NCI-H446 (cell line): Measurements from ENCODE around the gene DCD.
A peak's percentile ranks its signal among the peaks of the same experiment; 100 is the strongest.

Experiments
- DNase-seq, 2 experiments: peaks; one replicate each; lab custom pipeline; 2025; lab: John Stamatoyannopoulos, UW

DCD gene

DNA sequence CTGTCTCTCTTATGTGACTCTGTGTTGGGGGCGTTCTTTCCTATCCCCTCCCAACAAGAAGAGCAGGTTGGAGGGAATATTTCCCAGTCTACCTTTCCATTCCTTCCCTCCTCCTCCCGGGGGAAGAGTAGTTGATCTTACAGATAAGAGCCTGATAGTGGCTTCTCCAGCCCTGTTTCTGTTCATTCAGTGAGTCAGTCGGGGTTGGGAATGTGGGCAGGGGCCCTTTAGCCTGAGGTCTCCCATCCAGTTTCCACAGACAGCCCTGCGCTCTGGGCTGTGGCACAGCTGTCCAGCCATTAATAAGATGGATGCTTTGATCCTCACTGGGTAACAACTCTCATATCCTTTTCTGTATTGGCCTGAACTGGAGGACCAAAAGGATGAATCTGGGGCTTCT, 41.6 kb downstream of the DCD start:
- no peak for DNase-seq

DNA sequence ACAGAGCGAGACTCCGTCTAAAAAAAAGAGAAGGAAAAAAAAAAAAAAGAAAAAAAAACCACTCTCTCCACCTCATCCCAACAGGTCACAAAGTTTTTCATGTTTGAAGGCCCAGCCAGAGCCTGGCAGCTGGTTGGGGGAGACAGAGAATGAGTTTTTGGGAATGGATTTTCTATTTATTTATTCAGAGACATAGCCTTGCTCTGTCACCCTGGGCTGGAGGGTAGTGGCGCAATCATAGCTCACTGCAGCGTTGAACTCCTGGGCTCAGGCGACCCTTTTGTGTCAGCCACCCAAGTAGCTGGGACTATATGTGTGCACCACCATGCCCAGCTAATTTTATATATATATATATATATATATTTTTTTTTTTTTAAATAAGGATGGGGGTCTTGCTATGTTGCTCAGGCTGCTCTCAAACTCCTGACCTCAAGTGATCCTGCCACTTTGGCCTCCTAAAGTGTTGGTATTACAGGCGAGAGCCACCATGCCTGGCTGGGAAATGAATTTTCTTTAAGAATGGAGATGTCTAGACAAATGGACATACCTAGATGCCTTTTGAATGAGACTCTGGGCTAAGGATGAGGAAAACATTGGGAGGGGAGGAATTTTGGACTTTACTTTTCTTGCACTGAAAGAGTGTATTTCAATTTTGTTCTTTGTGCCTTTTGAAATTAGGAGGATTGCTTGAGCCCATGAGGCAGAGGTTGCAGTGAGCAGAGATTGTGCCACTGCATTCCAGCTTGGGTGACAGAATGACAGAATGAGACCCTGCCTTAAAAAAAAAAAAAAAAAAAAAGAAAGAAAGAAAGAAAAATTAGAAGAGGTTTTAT, 42.8 kb downstream of the DCD start:
- DNase-seq, result no peak

DNA sequence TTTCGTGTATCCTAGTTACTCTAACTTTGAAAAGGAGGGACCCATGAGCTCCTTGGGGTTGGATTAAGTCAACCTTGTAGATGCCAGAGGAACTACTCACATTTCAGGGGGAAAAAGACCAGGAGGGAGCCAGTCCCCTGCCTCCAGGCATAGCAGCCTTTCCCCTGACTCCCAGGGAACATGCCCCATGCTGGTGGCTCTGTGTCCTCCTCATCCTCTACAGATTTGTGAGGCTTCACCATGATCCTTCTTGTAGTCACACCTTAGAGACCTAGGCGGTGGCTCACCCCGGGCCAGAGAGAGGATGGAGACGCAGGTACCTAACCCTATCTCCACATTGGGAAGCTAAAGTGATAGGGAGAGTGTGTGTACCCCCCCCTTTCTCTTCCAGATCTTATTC, 43.7 kb downstream of the DCD start:
- DNase-seq, result no peak

DNA sequence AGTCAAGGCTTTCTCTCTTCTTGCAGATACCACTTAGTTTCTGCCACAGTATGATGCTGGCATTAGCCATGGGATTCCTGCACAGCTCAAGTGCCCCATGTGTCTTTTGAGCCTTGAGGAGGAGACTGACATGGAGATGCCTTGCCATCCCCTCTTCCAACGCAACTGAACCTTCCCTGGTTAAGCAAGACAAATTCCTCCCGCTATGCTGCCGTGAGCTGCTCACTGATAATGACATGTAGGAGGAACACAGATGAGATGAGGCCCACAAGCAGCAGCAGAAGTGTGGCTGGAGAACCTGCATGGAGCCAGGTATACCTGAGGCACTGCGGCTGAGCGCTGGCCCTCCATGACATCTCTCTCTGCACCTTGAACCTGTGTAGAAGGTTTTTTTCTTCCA, 44.3 kb downstream of the DCD start:
- no peak for DNase-seq

DNA sequence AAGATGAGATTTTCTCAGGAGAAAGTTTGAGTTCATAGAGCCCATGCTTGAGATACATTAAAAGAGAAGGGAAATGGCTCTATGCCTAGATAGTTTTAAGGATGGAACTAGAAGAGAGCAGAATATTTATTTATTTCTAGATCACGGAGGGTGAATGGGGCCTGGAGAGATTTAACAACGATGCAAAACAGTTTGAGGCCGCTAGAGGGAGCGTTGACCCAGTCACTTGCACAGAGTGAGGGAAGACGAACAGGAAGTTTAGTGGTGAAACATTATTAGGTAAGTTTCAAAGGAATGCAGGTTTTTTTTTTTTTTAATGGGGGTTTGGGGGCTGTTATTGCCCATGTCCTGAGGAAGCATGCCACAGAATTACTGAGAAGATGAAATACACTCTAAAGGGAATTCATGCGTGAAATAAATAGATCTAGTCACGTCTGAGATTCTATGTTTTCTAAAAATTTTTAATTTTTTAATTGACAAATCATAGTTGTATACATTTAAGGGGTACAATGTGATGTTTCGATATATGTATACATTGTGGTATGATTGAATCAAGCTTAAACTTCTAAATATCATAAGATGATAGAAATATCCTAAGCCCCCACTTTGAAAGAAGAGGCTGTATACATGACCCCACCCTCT, 44.9 kb downstream of the DCD start:
- peak; percentile 43 to 51 for DNase-seq

DNA sequence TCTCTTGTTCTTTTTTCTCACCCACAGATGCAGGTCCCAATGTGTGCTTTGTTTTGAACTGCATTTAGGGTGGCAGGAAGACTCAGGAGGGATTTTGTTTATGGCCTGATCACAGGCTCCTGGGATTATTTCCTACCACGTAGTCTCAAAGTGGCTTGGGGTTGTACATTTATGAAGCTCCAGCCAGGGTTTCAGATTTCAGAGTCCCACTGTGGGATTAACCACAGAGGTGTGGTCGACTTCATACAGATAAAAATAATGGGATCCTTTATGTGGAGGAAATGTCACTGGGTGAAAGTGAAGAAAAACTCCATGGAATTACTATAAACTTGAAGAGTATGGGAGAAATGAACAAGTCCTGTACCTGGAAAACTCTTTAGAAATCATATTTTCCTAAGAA, 45.5 kb downstream of the DCD start:
- no peak for DNase-seq

DNA sequence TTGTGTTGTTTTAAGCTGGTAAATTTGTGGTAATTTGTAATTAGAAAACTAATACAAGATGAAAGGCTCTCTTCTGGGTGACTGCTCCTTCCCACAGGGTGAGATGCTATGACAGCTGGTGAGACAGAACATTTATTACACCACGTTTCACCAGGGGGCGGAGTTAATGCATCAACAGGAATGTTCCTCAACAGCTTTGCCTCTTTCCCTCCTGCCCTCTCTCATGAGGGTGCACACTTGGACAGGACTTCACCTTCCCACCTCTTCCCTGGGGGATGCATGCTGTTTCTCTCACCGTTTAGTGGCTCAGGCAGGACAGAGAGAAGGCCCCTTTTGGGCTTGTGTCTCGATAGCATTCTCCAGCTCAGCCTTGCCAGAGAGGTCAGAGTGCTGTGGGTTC, 46.3 kb downstream of the DCD start:
- DNase-seq, result no peak

DNA sequence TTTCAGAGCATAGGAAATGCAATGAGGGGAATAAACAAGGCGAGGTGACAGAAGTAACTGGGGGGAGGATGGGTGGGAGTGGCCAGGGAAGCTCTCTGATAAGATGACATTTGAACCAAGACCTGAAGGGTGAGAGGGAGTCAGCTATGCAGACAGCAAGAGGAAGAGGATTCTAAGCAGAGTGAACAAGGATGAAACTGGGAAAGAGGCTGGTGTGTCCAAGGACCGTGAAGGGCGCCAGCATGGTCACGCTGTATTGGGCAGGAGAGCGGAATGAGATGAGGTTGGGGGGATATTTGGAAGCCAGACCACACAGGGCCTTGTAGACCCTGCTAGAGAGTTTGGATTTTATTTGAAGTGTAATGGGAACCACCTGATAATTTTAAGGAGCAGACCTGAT, 49.2 kb downstream of the DCD start:
- no peak for DNase-seq

DNA sequence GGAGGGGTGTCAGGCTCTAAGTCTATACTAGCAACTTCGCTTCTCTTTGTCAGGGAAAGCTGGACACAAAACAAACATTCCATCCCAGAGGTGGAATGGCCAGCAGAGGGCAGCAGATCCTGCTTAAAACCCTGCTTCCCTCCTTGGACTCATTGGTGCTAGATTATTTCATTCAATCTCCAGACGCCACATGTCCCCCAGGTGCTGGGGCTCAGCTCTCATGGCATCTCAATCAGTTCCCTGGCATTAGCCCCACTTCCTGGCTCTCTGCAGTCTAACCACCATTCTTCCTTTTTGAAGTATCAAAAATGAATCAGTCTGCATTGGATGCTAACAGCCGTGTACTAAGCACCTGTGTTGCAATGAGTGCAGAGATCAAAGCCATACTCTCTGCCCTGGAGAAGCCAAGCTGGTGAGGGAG, 51.6 kb downstream of the DCD start:
- DNase-seq, result peak in 1 of 2 experiments; percentile 52

DNA sequence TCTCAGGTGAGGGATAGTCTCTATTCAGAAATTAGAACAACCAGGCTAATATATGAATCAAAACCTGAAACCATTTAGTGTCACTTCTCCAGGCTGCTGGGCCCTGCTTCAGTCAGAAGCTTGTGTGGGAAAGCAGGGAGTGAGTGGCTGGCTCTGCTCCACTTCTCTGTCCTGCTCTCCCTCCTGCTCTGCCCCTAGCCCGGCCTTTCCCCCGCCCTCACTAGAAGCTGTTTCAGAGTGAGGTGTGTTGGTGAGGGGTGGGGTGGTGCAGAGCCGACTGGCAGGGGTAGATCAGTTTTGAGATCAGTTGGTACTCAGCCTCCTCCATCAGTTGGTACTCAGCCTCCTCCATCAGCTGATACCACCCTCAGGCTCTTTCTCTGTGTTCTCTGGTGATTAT, 52.7 kb downstream of the DCD start:
- no peak for DNase-seq
